ENCODE measurements around the gene ADRB1. TPM values are rescaled to one million over a fixed set of nuclear protein-coding genes. Genes with fewer than 3 reads are reported as not detected.

Gene ADRB1
- total and polyA plus RNA-seq, 2 experiments from 2014 or later = 0.23 to 0.24 TPM

- no peaks in the 10 kb centered on the region for H3K4me1 Mint-ChIP-seq
- Histone ChIP-seq H3K36me3 (ENCODE audit: insufficient read depth) (no peaks in the 10 kb centered on the region), H3K27me3 (ENCODE audit: insufficient read depth) (no peaks in the 10 kb centered on the region), H3K27ac (ENCODE audit: low read depth) (no peak overlapping the region), H3K4me3 (no peak overlapping the region), H3K4me1 (ENCODE audit: insufficient read depth) (no peaks in the 10 kb centered on the region), H2AFZ (no peak overlapping the region), H3K4me2 (no peak overlapping the region), H3K79me2 (replicated peaks; ENCODE audit: insufficient read depth) (no peaks in the 10 kb centered on the region), H4K20me1 (replicated peaks; ENCODE audit: insufficient read depth) (no peaks in the 10 kb centered on the region), H3F3A (replicated peaks; ENCODE audit: low read depth) (no peaks in the 10 kb centered on the region), H3K9me2 (ENCODE audit: insufficient read depth) (no peaks in the 10 kb centered on the region)
- ATAC-seq (no peak), DNase-seq (ENCODE audit: low spot score) (no peak)
- TF ChIP-seq ZNF331 (CRISPR knock-in tag; IDR thresholded peaks at IDR 0.05; ENCODE audit: low read depth) (no peak), JUNB (IDR thresholded peaks at IDR 0.05; ENCODE audit: unreplicated experiment) (no peak), STAT1 (IDR thresholded peaks at IDR 0.05; ENCODE audit: unreplicated experiment) (no peak)
- H3K9me3 Mint-ChIP-seq = no peaks in the 10 kb centered on the region
- H3K36me3 Mint-ChIP-seq (ENCODE audit: low read depth) = no peaks in the 10 kb centered on the region
- no peaks in the 10 kb centered on the region for H3K27me3 Mint-ChIP-seq (ENCODE audit: insufficient read depth, low read depth, poor library complexity)
- no peak overlapping the region for H3K4me3 Mint-ChIP-seq
- H3K27ac Mint-ChIP-seq = no peak overlapping the region
Observed at GRCh38 chr10:114070710-114071109, 27.0 kb downstream of the ADRB1 start.

DNA sequence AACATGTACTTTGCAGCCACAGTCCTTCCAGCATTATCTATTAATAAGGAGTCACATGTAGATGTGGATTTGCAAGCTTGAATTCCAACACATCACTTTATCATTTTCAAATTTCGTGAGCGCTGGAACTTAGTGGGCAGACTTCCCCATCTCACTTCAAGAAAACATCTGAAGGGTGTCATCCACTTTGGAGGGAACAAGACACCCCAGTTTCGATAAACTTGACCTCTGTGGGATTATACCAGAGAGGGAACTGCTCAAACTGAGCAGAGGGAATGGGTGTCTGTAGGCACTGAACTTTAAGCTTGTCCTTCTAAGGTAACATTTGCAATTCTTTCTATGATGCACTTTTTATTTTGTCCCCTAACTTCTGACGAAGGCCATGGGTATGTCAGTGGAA lies 27.5 kb downstream of the ADRB1 start:
- Mint-ChIP-seq H3K36me3 (ENCODE audit: low read depth) (no peaks in the 10 kb centered on the region), H3K27me3 (ENCODE audit: insufficient read depth, low read depth, poor library complexity) (no peaks in the 10 kb centered on the region), H3K9me3 (no peaks in the 10 kb centered on the region), H3K27ac (no peak overlapping the region), H3K4me3 (no peak overlapping the region), H3K4me1 (no peaks in the 10 kb centered on the region; the same call in 2 of the 3 replicates)
- H3K27me3 ChIP-seq (ENCODE audit: insufficient read depth) = no peaks in the 10 kb centered on the region
- ATAC-seq = no peak
- TF ChIP-seq CREB1 (CRISPR knock-in tag; IDR thresholded peaks at IDR 0.05; ENCODE audit: low read depth) (no peak), NANOG (IDR thresholded peaks at IDR 0.05; ENCODE audit: borderline replicate concordance) (no peak), EZH2 (IDR thresholded peaks at IDR 0.05; ENCODE audit: low read depth, unreplicated experiment) (no peak), EZH2phosphoT487 (IDR thresholded peaks at IDR 0.05; ENCODE audit: unreplicated experiment) (no peak), STAT1 (IDR thresholded peaks at IDR 0.05; ENCODE audit: unreplicated experiment) (no peak), CTCF (conservative IDR thresholded peaks at IDR 0.05; ENCODE audit: low read depth in 2 of 2) (no peak), ZNF331 (CRISPR knock-in tag; IDR thresholded peaks at IDR 0.05; ENCODE audit: low read depth) (no peak), ETS1 (IDR thresholded peaks at IDR 0.05) (no peak)
- TF ChIP-seq, protein P1, sequence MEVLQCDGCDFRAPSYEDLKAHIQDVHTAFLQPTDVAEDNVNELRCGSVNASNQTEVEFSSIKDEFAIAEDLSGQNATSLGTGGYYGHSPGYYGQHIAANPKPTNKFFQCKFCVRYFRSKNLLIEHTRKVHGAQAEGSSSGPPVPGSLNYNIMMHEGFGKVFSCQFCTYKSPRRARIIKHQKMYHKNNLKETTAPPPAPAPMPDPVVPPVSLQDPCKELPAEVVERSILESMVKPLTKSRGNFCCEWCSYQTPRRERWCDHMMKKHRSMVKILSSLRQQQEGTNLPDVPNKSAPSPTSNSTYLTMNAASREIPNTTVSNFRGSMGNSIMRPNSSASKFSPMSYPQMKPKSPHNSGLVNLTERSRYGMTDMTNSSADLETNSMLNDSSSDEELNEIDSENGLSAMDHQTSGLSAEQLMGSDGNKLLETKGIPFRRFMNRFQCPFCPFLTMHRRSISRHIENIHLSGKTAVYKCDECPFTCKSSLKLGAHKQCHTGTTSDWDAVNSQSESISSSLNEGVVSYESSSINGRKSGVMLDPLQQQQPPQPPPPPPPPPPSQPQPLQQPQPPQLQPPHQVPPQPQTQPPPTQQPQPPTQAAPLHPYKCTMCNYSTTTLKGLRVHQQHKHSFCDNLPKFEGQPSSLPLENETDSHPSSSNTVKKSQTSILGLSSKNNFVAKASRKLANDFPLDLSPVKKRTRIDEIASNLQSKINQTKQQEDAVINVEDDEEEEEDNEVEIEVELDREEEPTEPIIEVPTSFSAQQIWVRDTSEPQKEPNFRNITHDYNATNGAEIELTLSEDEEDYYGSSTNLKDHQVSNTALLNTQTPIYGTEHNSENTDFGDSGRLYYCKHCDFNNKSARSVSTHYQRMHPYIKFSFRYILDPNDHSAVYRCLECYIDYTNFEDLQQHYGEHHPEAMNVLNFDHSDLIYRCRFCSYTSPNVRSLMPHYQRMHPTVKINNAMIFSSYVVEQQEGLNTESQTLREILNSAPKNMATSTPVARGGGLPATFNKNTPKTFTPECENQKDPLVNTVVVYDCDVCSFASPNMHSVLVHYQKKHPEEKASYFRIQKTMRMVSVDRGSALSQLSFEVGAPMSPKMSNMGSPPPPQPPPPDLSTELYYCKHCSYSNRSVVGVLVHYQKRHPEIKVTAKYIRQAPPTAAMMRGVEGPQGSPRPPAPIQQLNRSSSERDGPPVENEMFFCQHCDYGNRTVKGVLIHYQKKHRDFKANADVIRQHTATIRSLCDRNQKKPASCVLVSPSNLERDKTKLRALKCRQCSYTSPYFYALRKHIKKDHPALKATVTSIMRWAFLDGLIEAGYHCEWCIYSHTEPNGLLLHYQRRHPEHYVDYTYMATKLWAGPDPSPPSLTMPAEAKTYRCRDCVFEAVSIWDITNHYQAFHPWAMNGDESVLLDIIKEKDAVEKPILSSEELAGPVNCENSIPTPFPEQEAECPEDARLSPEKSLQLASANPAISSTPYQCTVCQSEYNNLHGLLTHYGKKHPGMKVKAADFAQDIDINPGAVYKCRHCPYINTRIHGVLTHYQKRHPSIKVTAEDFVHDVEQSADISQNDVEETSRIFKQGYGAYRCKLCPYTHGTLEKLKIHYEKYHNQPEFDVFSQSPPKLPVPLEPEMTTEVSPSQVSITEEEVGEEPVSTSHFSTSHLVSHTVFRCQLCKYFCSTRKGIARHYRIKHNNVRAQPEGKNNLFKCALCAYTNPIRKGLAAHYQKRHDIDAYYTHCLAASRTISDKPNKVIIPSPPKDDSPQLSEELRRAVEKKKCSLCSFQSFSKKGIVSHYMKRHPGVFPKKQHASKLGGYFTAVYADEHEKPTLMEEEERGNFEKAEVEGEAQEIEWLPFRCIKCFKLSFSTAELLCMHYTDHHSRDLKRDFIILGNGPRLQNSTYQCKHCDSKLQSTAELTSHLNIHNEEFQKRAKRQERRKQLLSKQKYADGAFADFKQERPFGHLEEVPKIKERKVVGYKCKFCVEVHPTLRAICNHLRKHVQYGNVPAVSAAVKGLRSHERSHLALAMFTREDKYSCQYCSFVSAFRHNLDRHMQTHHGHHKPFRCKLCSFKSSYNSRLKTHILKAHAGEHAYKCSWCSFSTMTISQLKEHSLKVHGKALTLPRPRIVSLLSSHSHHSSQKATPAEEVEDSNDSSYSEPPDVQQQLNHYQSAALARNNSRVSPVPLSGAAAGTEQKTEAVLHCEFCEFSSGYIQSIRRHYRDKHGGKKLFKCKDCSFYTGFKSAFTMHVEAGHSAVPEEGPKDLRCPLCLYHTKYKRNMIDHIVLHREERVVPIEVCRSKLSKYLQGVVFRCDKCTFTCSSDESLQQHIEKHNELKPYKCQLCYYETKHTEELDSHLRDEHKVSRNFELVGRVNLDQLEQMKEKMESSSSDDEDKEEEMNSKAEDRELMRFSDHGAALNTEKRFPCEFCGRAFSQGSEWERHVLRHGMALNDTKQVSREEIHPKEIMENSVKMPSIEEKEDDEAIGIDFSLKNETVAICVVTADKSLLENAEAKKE (CRISPR knock-in tag; IDR thresholded peaks at IDR 0.05) = no peak
- no peak for DNase-seq (ENCODE audit: low spot score)
- no peaks in the 10 kb centered on the region for H3K79me2 ChIP-seq (replicated peaks; ENCODE audit: insufficient read depth)
- no peak overlapping the region for H3K4me3 ChIP-seq
- no peak overlapping the region for H2AFZ ChIP-seq
- H3K9me2 ChIP-seq (ENCODE audit: insufficient read depth) = no peaks in the 10 kb centered on the region
- no peaks in the 10 kb centered on the region for H3K36me3 ChIP-seq (ENCODE audit: insufficient read depth)
- no peak overlapping the region for H3K27ac ChIP-seq (ENCODE audit: low read depth)
- H3F3A ChIP-seq (replicated peaks; ENCODE audit: low read depth) = no peaks in the 10 kb centered on the region
- H4K20me1 ChIP-seq (replicated peaks; ENCODE audit: insufficient read depth) = no peaks in the 10 kb centered on the region
- H3K4me1 ChIP-seq (ENCODE audit: insufficient read depth) = no peaks in the 10 kb centered on the region
- no peak overlapping the region for H3K4me2 ChIP-seq
